ENCODE results near the gene NLGN1.
"Not testable (repeated sequence)": the region's sequence is repeated elsewhere in the genome, so short reads cannot be mapped to it uniquely, and the experiment has no call there.

NLGN1 gene

GRCh38 chr3:173397161-173398110 lies at the start of gene NLGN1:
TSS of gene NLGN1 (plus strand) at chr3:173397744.
- DNase-seq: no peak

- no peak for DNase-seq
Measured at GRCh38 chr3:173351886-173352285, 45.7 kb upstream of the NLGN1 start.

GRCh38 chr3:173353137-173353536 lies 44.4 kb upstream of the NLGN1 start:
- not testable (repeated sequence) for DNase-seq

DNA sequence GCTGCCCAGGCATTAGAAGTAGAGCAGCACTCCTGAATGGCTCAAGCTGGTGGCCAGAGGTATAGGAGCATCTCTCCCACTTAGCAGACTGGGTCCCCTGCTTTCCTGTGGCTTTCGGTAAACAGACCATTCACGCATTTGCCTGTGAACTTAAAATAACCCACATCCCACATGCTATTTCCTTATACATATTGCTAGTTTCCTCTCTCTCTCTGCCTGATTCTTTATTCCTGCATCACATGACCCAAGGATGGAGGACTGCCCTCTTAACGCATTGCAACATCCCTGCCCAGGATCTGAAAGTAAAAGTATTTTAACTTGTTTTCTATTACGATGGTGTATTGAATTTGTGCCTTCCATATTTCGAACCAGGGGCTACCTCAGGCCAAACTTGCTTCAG lies 43.4 kb upstream of the NLGN1 start:
- no peak for DNase-seq

DNA sequence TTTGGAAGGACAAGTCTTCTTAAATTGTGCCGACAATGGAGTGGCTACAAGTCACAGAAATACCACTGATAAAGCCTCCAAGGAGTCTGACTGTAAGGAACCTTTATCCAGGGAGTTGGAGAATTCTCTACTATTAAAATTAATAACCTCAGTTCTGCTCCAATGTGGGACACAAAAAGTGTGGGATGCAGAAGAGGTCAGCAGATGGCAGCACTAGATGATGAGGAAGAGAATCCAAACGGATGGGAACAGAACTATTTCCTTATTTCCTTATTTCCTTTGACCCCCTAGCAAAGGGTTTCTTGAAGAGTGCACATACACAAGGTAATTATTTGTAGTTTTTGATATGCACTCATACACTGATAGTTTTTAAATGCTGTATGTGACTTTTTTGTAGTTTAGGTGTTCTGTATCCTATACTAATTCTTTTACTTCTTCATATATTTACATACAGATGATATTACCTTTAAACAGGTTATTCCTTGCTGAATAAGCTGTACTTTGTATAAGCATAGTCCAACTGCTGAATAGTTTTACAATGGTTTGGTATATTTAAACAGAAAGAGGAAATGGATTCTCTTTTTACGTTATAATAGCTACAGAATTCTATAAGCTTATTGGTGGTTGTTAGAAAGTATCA lies 25.6 kb upstream of the NLGN1 start:
- DNase-seq: no peak

- DNase-seq: no peak
Measured at GRCh38 chr3:173380681-173381080, 16.9 kb upstream of the NLGN1 start.

DNA sequence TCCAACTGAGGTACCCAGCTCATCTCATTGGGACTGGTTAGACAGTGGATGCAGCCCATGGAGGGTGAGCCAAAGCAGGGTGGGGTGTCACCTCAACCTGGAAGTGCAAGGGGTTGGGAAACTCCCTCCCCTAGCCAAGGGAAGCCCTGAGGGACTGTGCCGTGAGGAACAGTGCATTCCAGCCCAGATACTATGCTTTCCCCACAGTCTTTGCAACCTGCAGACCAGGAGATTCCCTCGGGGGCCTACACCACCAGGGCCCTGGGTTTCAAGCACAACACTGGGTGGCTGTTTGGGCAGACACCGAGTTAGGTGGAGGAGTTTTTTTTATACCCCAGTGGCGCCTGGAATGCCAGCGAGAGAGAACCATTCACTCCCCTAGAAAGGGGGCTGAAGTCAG lies 15.6 kb upstream of the NLGN1 start:
- DNase-seq: not testable (repeated sequence)

GRCh38 chr3:173395073-173395411 lies 2.5 kb upstream of the NLGN1 start:
- no peak for DNase-seq

DNA sequence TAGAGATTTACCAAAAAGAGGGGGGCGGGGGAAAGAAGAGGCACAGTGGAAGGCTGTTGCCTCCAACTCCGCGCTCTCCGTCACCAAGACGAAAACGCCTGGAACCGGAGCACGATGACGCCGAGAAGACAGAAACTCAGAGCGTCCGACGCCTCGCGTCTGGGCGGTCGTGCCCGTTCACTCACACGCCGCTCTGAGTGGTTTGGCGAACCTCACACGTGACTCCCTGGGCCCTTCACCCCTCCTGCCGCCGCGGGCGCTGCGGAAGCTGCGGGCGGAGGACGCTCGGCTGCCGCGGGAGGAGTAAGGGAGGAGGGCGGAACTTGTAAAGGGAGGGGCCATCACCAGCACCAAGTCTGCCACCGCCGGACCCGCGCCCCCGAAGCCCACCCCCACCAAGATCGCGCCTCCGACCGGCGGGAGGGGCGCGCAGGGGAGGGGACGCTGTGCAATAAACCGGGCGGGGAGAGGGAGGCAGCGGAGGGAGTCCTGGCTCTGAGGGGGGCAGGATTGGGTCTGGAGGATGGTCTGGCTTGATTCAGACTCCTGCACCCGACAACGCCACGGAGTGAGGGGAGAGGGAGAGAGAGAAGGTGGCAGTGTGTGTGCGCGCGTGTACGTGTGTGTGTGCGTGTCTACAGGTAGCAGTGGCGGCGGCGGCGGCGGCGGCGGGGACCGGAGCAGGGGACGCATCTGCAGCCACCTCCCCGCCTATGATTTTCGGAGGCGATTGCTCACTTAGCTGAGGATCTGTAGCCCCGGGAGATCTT lies 1.9 kb upstream of the NLGN1 start:
- peak; percentile 76 for DNase-seq

DNA sequence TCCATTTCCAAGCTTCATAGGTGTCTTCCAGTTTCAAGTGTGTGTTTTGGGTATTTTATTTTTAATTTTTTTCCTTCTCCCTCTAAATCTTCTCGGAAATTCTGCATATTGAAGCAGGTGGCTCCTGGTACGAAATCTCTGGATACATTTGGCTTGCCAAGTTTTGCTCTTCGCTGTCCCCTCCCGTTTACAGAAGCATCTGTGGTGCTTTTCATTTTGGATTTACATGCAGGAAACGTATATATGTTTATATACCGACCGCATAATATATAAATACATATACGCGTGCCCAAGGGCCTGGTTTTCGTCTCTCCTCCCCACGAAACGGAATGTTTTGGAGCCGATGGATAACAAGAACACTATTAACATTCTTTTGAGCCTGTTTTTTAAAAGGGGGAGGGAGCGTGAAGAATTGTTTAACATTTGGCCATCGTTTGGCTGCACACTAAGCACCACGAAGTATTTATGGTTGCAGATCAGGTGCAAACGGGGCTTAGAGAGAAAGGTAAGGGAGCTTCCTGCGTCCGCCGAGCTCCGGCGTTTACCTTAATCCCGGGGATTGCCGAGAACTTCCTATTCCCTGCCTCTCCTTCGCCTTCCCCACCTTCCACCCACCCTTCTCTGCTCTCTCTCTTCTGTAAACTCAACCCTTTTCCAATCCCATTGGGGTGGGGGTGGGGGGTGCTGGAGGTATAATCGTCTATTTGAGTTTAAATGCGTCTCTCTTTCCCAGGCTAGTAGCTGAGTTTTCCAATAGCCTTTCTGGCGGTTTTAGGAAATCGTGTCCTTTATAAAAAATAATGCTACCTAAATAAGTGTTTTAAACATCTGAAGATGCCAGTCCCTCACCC lies 1.1 kb upstream of the NLGN1 start:
- DNase-seq: no peak

DNA sequence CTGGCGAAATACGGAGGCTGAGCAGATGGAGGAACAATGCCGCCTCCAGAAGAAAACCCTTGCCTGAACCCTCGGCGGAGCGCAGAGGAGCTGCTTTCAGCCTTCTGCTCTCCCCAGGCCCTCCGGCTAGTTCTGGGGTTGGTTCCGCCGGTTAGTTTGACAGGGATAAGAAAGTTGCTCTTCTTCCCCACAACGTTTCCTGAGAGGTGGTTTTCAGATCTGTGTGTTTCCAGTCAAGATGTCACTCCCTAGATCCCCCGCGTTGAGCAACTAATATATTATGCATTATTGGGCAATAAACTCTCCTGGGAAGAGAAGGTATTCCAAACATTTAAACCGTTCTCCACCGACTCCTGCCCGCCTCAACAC lies 551 bp downstream of the NLGN1 start:
- DNase-seq: no peak

- DNase-seq: no peak
Measured at GRCh38 chr3:173399044-173399443, 1.5 kb downstream of the NLGN1 start.

DNA sequence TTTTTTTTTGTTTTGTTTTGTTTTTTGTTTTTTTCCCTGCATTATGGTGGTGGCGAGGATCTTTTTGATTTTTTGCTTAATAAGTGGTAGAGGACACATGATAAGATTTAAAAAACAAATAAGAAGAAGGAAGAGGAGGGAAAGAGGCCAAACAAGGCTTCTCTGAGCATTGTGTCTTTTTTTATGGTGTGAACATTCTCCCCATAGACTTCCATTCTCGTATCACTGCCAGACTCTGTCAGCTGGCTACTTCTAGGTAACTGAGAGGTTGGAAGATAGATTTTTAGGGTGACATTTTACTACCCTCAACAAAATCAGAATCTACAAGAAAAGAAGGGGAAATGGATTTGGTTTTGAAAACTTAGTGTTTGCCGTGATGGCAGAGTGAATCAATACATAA lies 3.8 kb downstream of the NLGN1 start:
- no peak for DNase-seq

DNA sequence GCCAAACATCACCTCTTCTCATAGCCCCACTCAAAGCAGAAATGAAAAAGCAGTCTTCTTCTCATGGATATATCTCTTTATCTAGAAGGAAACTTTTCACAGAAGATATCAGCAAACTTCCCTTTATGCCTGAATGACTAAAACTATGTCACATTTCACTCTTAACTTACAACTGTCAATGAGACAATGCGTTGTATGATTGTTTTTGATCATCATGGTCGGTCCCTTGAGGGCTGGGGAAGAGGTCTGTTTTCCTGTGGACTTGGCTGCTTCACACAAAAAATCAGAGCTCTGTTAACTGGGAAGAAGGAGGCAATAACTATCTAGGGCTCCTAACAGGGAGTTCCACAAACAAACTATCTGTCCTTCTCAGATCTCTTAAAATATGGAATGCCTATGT lies 5.1 kb downstream of the NLGN1 start:
- no peak for DNase-seq

DNA sequence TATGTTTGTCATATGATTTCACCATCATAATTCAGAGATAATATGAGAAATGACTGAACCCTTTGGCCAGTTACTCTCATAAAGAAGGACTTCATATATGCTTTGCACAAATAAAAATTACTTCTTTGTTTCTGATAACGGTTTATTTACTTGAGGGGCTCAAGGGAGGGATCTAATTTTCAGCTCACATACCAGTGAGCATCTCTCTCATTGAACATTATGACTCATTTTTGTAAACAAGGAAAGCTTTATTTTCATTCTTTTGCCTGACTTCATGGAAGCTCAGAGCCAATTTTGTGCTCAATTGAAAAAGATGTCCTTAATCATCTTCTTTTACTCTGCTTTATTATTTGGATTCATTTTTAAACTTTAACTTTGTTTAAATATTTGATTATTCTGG lies 5.8 kb downstream of the NLGN1 start:
- no peak for DNase-seq

DNA sequence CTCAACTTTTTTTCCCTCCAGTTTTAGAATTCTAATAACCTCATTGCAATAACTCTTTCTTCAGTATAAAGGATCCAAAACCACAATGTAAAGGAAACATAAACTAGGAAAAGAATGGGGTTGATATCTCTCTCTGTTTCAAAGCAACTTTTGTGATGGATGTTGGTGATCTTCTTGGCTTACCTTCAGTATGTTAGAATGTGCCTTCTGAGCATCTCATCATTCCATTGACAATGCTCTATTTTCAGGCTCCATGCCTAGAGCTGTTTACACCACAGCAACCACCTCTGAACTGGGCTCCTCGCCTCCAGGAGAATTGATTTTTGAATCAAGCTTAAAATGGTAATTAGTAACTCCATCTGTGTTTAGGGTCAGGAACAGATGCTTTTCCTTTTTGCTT lies 6.6 kb downstream of the NLGN1 start:
- DNase-seq: no peak

DNA sequence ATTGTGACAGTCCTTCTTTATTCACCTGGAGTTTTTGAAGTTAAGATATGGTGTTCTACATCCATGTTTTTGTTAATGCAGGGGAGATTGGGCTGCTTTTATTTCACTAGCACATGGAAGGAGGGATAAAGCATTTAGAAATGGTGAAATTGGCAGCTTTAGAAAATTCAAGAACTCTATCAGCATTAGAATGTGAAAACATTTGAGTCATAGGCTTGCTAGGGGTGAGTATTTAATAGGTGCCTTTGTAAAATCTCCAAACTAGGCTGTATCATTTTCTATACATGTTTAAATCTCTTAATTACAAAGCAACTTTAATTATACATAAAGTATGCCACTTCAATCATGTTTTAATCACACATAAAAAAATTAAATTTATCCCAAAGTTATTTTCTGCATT lies 12.9 kb downstream of the NLGN1 start:
- no peak for DNase-seq

- DNase-seq: no peak
Measured at GRCh38 chr3:173410849-173411248, 13.3 kb downstream of the NLGN1 start.

DNA sequence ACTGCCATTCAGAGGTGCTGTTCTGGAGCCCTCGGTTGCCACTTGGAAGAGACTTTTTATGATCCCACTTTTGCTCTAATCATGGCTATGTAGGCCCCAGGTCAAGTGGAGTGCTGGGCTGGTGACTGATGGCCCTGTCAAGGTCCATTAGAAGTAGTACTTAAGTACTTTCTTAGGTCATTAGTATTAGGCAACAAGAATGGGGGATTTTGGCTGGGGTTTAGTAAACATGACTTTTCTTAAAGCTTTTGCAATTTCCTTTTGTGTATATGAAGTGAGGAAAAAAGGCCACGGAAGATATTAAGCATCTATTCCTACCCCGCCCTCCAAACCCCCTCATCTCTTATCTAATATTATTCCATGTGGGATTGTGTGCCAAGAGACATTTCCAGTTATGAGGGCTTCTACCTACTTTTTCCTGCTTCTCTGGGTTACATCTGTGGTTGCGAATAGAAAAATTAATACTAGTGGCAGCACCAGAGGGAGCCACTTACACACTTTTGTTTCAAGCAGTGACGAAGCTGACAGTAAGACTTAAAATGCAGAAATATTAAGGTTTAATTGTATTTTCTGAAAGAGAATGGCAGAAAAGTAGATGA lies 13.9 kb downstream of the NLGN1 start:
- no peak for DNase-seq

DNA sequence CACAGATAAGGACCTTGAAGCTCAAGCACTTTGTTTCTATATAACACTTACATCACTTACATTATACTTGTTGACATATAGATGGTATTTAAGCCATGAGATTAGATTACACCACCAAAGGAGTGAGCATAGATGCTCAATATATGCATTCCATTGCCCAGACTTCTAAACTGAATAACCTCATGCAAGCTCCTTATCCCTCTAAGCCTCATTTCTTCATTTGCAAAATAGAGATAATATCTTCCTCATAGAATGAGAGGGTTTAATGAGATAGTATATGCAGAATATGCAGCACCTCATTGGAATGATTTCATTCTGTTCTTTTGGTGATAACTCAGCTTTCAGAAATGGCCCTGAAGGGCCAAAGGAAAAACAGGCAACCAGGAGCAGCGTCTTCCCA lies 18.5 kb downstream of the NLGN1 start:
- DNase-seq: no peak

DNA sequence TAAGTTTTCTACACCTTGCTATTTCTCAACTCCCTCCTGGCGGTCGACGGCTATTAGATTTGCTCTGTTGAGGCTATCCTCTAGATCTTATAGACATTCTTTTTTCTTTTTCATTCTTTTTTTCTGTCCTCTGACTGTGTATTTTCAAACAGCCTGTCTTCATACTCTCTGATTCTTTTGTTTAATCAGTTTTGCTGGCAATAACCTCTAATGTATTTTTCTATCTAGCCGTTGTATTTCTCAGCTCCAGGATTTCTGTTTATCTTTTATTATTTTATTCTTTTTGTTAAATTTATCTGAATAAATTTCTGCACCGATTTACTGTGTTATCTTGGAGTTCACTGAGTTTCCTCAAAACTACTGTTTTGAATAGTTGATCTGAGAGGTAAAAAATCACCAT lies 31.5 kb downstream of the NLGN1 start:
- no peak for DNase-seq

GRCh38 chr3:173429527-173429926 lies 32.0 kb downstream of the NLGN1 start:
- no peak for DNase-seq

Measured in activated CD4-positive, alpha-beta T cell treated with anti-CD3 and anti-CD28 coated beads, Interleukin-2, Interleukin-6, amounts not matched to agents 100 ng/mL and 50 ng/mL, durations not matched to agents 16 hours and 8 hours (primary cell).